Metanephros (tissue), 1 donor: ENCODE results near the gene OAF. TPM values are rescaled to one million over a fixed set of nuclear protein-coding genes. Genes with fewer than 3 reads are reported as not detected.

Source experiments
- total RNA-seq: library from RNA; depleted of rRNA; stranded (reverse); fragments of >200 nt; gene quantifications from one replicate; pipeline ENCODE4 v1.2.3, GENCODE V29; 2014

The OAF gene
- total RNA-seq = 38.0 TPM

DNA sequence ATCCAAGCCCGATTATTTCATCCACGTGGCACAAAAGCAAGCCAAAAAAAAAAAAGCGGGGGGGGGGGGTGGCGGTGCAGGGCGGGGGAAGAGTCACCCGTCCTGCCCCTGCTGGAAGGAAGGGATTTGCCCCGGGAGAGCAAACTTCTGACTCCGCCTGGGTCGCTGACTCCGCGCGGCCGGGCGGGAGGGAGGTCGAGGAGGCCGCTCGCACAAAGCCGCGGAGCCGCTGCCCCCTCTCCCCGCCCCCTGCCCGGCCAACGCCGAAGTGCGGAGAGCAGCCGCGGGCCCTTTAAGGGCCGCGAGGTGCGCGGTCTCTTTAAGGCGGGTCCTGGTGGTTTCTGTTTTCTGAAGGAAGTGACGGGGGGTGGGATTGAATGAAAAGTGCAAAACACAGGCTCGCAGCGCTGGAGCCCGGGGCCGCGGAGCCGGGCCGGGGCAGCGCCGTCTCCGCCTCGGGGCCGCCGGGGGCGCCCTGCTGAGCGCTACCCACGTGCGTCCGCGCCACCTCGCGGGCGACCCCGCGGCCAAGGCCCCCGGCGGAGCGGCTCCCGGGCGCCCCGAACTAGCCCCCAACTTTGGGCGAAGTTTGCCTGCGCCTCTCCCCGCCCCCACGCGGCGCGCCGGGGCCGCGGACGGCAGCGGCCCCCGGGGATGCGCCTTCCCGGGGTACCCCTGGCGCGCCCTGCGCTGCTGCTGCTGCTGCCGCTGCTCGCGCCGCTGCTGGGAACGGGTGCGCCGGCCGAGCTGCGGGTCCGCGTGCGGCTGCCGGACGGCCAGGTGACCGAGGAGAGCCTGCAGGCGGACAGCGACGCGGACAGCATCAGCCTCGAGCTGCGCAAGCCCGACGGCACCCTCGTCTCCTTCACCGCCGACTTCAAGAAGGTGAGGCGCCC is at the start of gene OAF:
TSS of gene OAF (plus strand) at position 407 of the 896 bp plus-strand sequence. CDS start at position 655, 248 bp downstream.

DNA sequence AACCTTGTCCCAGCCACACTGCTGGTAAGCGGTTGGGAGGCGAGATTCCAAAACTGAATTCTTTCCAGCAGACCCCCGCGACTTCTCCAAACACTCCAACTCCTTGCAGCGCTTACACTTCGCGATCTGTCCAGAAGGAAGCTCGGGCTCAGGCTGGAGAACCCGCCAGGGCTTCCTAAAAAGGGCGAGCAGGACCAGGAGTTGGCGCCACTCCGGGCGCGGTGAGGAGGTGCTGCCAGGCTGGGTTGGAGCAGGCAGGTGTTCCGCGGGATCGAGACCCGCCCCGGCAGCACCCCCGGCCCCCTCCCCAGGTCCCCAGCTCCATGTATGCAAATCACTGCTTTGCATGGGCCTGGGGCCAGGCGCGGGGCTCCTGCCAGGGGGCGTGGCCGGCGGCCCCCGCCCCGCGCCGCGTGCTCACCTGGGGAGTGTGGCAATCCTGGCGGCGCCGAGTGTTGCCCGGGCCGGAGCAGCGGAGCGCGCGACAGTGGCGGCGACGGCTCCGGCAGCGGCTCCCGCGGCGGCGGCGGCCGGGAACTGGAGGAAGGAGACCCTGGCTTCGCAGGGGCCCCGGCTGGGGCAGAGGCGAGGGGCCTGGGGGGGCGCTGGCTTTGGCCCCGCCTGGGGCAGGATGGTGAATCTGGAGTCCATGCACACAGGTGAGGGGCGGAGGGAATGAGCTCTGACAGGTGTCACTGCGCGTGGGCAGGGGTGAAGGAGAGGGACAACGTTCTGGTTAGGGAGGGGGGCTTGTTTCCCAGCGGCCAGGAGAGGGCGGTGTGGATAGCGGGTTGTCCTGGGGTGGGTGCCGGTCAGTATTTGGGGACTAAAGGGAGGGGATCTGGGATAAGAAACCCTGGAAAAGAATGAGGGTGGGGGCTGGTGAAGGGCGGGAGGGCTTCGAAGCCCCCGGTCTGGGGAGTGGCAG is 29.1 kb downstream of the OAF start, which contains the start of gene POU2F3:
TSS of gene POU2F3 (plus strand) at position 428 of the 928 bp plus-strand sequence. CDS start at position 632, 204 bp downstream.

Other genes with a start within 250 kb of the OAF start
- gene TRIM29, start 72.9 kb upstream of the OAF start, total RNA-seq = 3.0 TPM
- 0.58 TPM for gene POU2F3, start 29.1 kb downstream of the OAF start, total RNA-seq
- gene TLCD5, start 114.3 kb downstream of the OAF start, total RNA-seq = 8.8 TPM
- 136 TPM for gene ARHGEF12, start 125.4 kb downstream of the OAF start, total RNA-seq